Measurements from ENCODE around the gene LRRK1. TPM values are rescaled to one million over a fixed set of nuclear protein-coding genes. Genes with fewer than 3 reads are reported as not detected.

The LRRK1 gene
- total and polyA plus RNA-seq, 2 of the 13 experiments (the other 11 are each of a cell fraction or from before 2014, with no cell fraction given): 0.13 to 1.2 TPM

DNA sequence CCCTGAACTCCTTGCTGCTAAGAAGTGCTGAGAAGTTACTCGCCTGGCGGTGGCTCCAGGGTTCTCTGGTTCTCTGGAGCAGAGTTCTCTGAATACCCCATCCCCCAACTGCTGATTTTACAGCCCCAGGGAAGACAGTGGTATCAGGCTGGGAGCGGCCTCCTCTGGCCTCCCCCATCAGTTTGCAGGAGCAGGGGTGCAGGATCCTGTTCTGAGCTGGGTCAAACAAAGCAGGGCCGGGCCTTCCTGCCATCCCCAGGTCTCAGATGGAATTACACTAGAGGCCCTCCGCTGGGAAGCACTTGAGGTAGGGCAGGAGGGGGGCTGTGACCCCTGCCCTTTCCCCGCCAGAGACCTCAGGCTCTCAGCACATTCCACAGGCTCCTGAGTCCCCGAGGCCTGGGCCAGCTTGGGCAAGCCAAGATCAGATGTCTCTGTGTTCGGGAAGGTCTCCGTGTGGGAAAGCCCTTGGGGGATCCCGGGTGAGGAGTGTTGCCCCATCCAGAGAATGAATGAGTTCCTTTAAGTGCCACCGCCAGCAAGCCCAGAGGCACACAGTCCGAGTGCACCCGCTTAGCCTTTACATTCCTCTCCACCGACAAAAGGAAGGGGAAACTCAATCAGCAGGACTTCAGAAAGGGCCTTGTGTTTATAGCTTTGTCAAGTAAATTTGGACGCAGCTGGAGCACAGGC, 149.9 kb downstream of the LRRK1 start (continued):
- TF ChIP-seq ZNF605 (CRISPR knock-in tag; IDR thresholded peaks at IDR 0.05) (peak; percentile 65; the same call in 1 of the 2 replicates), THYN1 (CRISPR knock-in tag; IDR thresholded peaks at IDR 0.05; ENCODE audit: borderline replicate concordance, low read depth) (no peak), RXRB (CRISPR knock-in tag; IDR thresholded peaks at IDR 0.05; ENCODE audit: borderline replicate concordance) (peak; percentile 36; the same call in 1 of the 2 replicates), FOXA3 (CRISPR knock-in tag; IDR thresholded peaks at IDR 0.05) (0 out of 2 replicates have a peak, but pooled peaks have one; percentile 22), ZNF629 (CRISPR knock-in tag; conservative IDR thresholded peaks at IDR 0.05) (0 out of 2 replicates have a peak, but pooled peaks have one; percentile 18), ZNF775 (CRISPR knock-in tag; IDR thresholded peaks at IDR 0.05; ENCODE audit: borderline replicate concordance) (no peak), PHF8 (CRISPR knock-in tag; IDR thresholded peaks at IDR 0.05) (peak; percentile 48; the same call in 1 of the 2 replicates), FOXP1 (IDR thresholded peaks at IDR 0.05) (no peak), FOXP1 (CRISPR knock-in tag; IDR thresholded peaks at IDR 0.05) (peak; percentile 19; the same call in 1 of the 2 replicates), CREM (IDR thresholded peaks at IDR 0.05) (peak; percentile 58; the same call in 1 of the 2 replicates), CREM (CRISPR knock-in tag; IDR thresholded peaks at IDR 0.05) (no peak), ZSCAN22 (CRISPR knock-in tag; IDR thresholded peaks at IDR 0.05) (peak; percentile 94), NCOR1 (IDR thresholded peaks at IDR 0.05; ENCODE audit: borderline replicate concordance, low read length) (peak; percentile 30; the same call in 1 of the 2 replicates), MEIS2 (CRISPR knock-in tag; IDR thresholded peaks at IDR 0.05) (0 out of 2 replicates have a peak, but pooled peaks have one; percentile 22), NR2C2 (CRISPR knock-in tag; IDR thresholded peaks at IDR 0.05; ENCODE audit: borderline replicate concordance) (peak; percentile 70), HNF4A (CRISPR knock-in tag; IDR thresholded peaks at IDR 0.05) (peak; percentile 28; the same call in 1 of the 2 replicates), ZNF350 (CRISPR knock-in tag; IDR thresholded peaks at IDR 0.05; ENCODE audit: borderline replicate concordance, low read depth) (no peak; the same call in 1 of the 2 replicates), RXRA (CRISPR knock-in tag; IDR thresholded peaks at IDR 0.05) (peak; percentile 91), ZNF577 (CRISPR knock-in tag; IDR thresholded peaks at IDR 0.05; ENCODE audit: borderline replicate concordance, low read depth) (no peak), ZNF749 (CRISPR knock-in tag; IDR thresholded peaks at IDR 0.05; ENCODE audit: borderline replicate concordance) (0 out of 2 replicates have a peak, but pooled peaks have one; percentile 23), ZNF652 (CRISPR knock-in tag; IDR thresholded peaks at IDR 0.05; ENCODE audit: borderline replicate concordance, low read depth) (no peak), SNAPC2 (CRISPR knock-in tag; IDR thresholded peaks at IDR 0.05) (0 out of 2 replicates have a peak, but pooled peaks have one; percentile 33), ZNF607 (CRISPR knock-in tag; IDR thresholded peaks at IDR 0.05; ENCODE audit: borderline replicate concordance) (no peak), ZNF333 (CRISPR knock-in tag; IDR thresholded peaks at IDR 0.05; ENCODE audit: borderline replicate concordance) (no peak)
- TF ChIP-seq, protein P1, sequence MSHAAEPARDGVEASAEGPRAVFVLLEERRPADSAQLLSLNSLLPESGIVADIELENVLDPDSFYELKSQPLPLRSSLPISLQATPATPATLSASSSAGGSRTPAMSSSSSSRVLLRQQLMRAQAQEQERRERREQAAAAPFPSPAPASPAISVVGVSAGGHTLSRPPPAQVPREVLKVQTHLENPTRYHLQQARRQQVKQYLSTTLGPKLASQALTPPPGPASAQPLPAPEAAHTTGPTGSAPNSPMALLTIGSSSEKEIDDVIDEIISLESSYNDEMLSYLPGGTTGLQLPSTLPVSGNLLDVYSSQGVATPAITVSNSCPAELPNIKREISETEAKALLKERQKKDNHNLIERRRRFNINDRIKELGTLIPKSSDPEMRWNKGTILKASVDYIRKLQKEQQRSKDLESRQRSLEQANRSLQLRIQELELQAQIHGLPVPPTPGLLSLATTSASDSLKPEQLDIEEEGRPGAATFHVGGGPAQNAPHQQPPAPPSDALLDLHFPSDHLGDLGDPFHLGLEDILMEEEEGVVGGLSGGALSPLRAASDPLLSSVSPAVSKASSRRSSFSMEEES (CRISPR knock-in tag; IDR thresholded peaks at IDR 0.05): peak; percentile 20; the same call in 1 of the 2 replicates
- TF ChIP-seq, protein P2, sequence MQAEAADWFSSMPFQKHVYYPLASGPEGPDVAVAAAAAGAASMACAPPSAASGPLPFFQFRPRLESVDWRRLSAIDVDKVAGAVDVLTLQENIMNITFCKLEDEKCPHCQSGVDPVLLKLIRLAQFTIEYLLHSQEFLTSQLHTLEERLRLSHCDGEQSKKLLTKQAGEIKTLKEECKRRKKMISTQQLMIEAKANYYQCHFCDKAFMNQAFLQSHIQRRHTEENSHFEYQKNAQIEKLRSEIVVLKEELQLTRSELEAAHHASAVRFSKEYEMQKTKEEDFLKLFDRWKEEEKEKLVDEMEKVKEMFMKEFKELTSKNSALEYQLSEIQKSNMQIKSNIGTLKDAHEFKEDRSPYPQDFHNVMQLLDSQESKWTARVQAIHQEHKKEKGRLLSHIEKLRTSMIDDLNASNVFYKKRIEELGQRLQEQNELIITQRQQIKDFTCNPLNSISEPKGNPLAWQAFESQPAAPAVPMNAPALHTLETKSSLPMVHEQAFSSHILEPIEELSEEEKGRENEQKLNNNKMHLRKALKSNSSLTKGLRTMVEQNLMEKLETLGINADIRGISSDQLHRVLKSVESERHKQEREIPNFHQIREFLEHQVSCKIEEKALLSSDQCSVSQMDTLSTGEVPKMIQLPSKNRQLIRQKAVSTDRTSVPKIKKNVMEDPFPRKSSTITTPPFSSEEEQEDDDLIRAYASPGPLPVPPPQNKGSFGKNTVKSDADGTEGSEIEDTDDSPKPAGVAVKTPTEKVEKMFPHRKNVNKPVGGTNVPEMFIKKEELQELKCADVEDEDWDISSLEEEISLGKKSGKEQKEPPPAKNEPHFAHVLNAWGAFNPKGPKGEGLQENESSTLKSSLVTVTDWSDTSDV (CRISPR knock-in tag; IDR thresholded peaks at IDR 0.05): no peak
